Caco-2 (cell line): ENCODE results near the gene CDH13. TPM values are rescaled to one million over a fixed set of nuclear protein-coding genes. Genes with fewer than 3 reads are reported as not detected.

Experiments used
- BruUV-seq: library from RNA; stranded (reverse); fragments of 400-500 nt; replicated peaks from 2 replicates; lab custom pipeline; 2021; lab: Mats Ljungman, UMichigan
- CTCF ChIA-PET: fragments of 300-600 bp; sonication (Branson Sonifier 250); formaldehyde crosslinking; loops from one replicate; lab custom pipeline; 2022; ENCODE audit warnings: antibody characterized with exemption; lab: Charles Lee
- POLR2A ChIA-PET: fragments of 300-600 bp; sonication (Branson Sonifier 250); formaldehyde crosslinking; loops from one replicate; lab custom pipeline; 2022; ENCODE audit warnings: antibody characterized with exemption; lab: Charles Lee
- DNase-seq, 2 experiments: peaks; one replicate each; pipeline versions ENCODE4 v3.0.0 to v3.0.0-alpha.2; 2020 to 2022
- H3K27me3 ChIP-seq: replicated peaks from 2 replicates; pipeline ENCODE4 v1.6.0; 2011; ENCODE audit warnings: low read length; ENCODE audit not compliant: control insufficient read depth, insufficient read depth
- H3K36me3 ChIP-seq: 2 replicates; pipeline ENCODE4 v1.5.1; 2011; ENCODE audit warnings: low read length; ENCODE audit not compliant: control insufficient read depth, insufficient read depth
- H3K4me1 ChIP-seq: fragments of 250-450 bp; sonication (Bioruptor Pico); 2 replicates; pipeline ENCODE4 v1.5.1; 2020; ENCODE audit warnings: mild to moderate bottlenecking
- H3K4me3 ChIP-seq: 2 replicates; pipeline ENCODE4 v1.5.1; 2011; ENCODE audit warnings: low read depth, mild to moderate bottlenecking, control low read depth, low read length
- H3K9me3 ChIP-seq: fragments of 250-450 bp; sonication (Bioruptor Pico); 2 replicates; pipeline ENCODE4 v1.5.1; 2020; ENCODE audit warnings: mild to moderate bottlenecking, moderate library complexity
- H3K27ac Mint-ChIP-seq: one replicate; pipeline ENCODE4 v1.8.0; 2022; ENCODE audit warnings: mixed read lengths; ENCODE audit not compliant: unreplicated experiment
- H3K27me3 Mint-ChIP-seq: one replicate; pipeline ENCODE4 v1.8.0; 2022; ENCODE audit warnings: mixed read lengths; ENCODE audit not compliant: insufficient read depth, unreplicated experiment
- H3K36me3 Mint-ChIP-seq: one replicate; pipeline ENCODE4 v1.8.0; 2022; ENCODE audit warnings: mild to moderate bottlenecking, mixed read lengths; ENCODE audit not compliant: insufficient read depth, unreplicated experiment
- H3K4me1 Mint-ChIP-seq: one replicate; pipeline ENCODE4 v1.8.0; 2022; ENCODE audit warnings: low read depth, mixed read lengths; ENCODE audit not compliant: unreplicated experiment
- H3K4me3 Mint-ChIP-seq: one replicate; pipeline ENCODE4 v1.8.0; 2022; ENCODE audit warnings: mild to moderate bottlenecking, moderate library complexity, mixed read lengths; ENCODE audit not compliant: unreplicated experiment
- H3K9me3 Mint-ChIP-seq: one replicate; pipeline ENCODE4 v1.8.0; 2022; ENCODE audit warnings: mixed read lengths; ENCODE audit not compliant: unreplicated experiment
- CTCF ChIP-seq, 2 experiments: fragments of 200-600 bp in 1 of 2; IDR thresholded peaks; 1 replicate in 1 of 2; 2 replicates in 1 of 2; pipeline versions ENCODE4 v1.5.1 to v1.8.0; 2011 to 2022; ENCODE audit warnings: antibody characterized with exemption in 1 of 2, control low read depth in 1 of 2, inconsistent platforms in 1 of 2, low read depth in 1 of 2, low read length in 1 of 2, mild to moderate bottlenecking in 1 of 2, moderate library complexity in 1 of 2; ENCODE audit not compliant: insufficient read depth in 1 of 2, severe bottlenecking in 1 of 2, unreplicated experiment in 1 of 2
- intact Hi-C: fragments of 100-400 bp; cut with micrococcal nuclease; formaldehyde crosslinking; loops from one replicate; pipeline ENCODE4 v1.10.0; 2022; ENCODE audit not compliant: unreplicated experiment
- total RNA-seq: library from RNA; stranded (reverse); gene quantifications from 2 replicates; pipeline ENCODE4 v1.2.3, GENCODE V29; 2022

CDH13 gene
- total RNA-seq, 1 experiment from 2014 or later = 2.2 TPM

GRCh38 chr16:82949016-82949415 lies 322.2 kb downstream of the CDH13 start:
- DNase-seq = no peak
- no TSS peak for BruUV-seq
- no peak for TF ChIP-seq CTCF (IDR thresholded peaks at IDR 0.05; ENCODE audit: insufficient read depth in 1 of 2, low read depth in 1 of 2, low read length in 1 of 2, severe bottlenecking in 1 of 2, unreplicated experiment in 1 of 2)
- no peaks in the 10 kb centered on the region for H3K36me3 ChIP-seq
- intact Hi-C loops = no loop called here
- Mint-ChIP-seq H3K4me1 (no peaks in the 10 kb centered on the region), H3K27ac (no peak overlapping the region), H3K36me3 (no peaks in the 10 kb centered on the region), H3K4me3 (no peak overlapping the region), H3K27me3 (peaks cover 2% of the 10 kb centered on the region), H3K9me3 (no peaks in the 10 kb centered on the region)
- H3K4me1 ChIP-seq = no peaks in the 10 kb centered on the region
- no peaks in the 10 kb centered on the region for H3K27me3 ChIP-seq
- no peaks in the 10 kb centered on the region for H3K9me3 ChIP-seq
- ChIA-PET POLR2A (no interaction called here), CTCF (no interaction called here)
- no peak overlapping the region for H3K4me3 ChIP-seq

- H3K4me3 Mint-ChIP-seq = no peak overlapping the region
- H3K4me1 ChIP-seq = no peaks in the 10 kb centered on the region
- H3K36me3 Mint-ChIP-seq = no peaks in the 10 kb centered on the region
- TF ChIP-seq CTCF (IDR thresholded peaks at IDR 0.05; ENCODE audit: insufficient read depth in 1 of 2, low read depth in 1 of 2, low read length in 1 of 2, severe bottlenecking in 1 of 2, unreplicated experiment in 1 of 2) = no peak
- no peaks in the 10 kb centered on the region for H3K4me1 Mint-ChIP-seq
- peaks cover 14% of the 10 kb centered on the region for H3K27me3 Mint-ChIP-seq
- no peaks in the 10 kb centered on the region for H3K36me3 ChIP-seq
- no peak overlapping the region for H3K4me3 ChIP-seq
- ChIA-PET POLR2A (no interaction called here), CTCF (no interaction called here)
- intact Hi-C loops = no loop called here
- H3K27ac Mint-ChIP-seq = no peak overlapping the region
- no peak for DNase-seq
- H3K9me3 Mint-ChIP-seq = no peaks in the 10 kb centered on the region
- H3K9me3 ChIP-seq = no peaks in the 10 kb centered on the region
- no peaks in the 10 kb centered on the region for H3K27me3 ChIP-seq
- BruUV-seq = no TSS peak
These were observed 326.7 kb downstream of the CDH13 start for GRCh38 chr16:82953517-82953916.

- Histone ChIP-seq H3K9me3 (no peaks in the 10 kb centered on the region), H3K36me3 (no peaks in the 10 kb centered on the region), H3K4me1 (no peaks in the 10 kb centered on the region), H3K27me3 (no peaks in the 10 kb centered on the region), H3K4me3 (no peak overlapping the region)
- intact Hi-C loops = no loop called here
- Mint-ChIP-seq H3K36me3 (no peaks in the 10 kb centered on the region), H3K4me3 (no peak overlapping the region), H3K27me3 (peaks cover 14% of the 10 kb centered on the region), H3K9me3 (no peaks in the 10 kb centered on the region), H3K4me1 (no peaks in the 10 kb centered on the region), H3K27ac (no peak overlapping the region)
- no peak for TF ChIP-seq CTCF (IDR thresholded peaks at IDR 0.05; ENCODE audit: insufficient read depth in 1 of 2, low read depth in 1 of 2, low read length in 1 of 2, severe bottlenecking in 1 of 2, unreplicated experiment in 1 of 2)
- CTCF ChIA-PET = no interaction called here
- POLR2A ChIA-PET = no interaction called here
- no TSS peak for BruUV-seq
- DNase-seq = no peak
These were observed 327.6 kb downstream of the CDH13 start for GRCh38 chr16:82954224-82954929.
